Measurements from ENCODE around the gene PTPN12.

The PTPN12 gene

GRCh38 chr7:77563275-77563674 lies 26.2 kb downstream of the PTPN12 start:
- H3K4me3 ChIP-seq (replicated peaks in 1 of 2; ENCODE audit: low read depth in 2 of 2, low read length in 2 of 2) = no peak overlapping the region
- TF ChIP-seq, protein P1, sequence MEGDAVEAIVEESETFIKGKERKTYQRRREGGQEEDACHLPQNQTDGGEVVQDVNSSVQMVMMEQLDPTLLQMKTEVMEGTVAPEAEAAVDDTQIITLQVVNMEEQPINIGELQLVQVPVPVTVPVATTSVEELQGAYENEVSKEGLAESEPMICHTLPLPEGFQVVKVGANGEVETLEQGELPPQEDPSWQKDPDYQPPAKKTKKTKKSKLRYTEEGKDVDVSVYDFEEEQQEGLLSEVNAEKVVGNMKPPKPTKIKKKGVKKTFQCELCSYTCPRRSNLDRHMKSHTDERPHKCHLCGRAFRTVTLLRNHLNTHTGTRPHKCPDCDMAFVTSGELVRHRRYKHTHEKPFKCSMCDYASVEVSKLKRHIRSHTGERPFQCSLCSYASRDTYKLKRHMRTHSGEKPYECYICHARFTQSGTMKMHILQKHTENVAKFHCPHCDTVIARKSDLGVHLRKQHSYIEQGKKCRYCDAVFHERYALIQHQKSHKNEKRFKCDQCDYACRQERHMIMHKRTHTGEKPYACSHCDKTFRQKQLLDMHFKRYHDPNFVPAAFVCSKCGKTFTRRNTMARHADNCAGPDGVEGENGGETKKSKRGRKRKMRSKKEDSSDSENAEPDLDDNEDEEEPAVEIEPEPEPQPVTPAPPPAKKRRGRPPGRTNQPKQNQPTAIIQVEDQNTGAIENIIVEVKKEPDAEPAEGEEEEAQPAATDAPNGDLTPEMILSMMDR (IDR thresholded peaks at IDR 0.05; ENCODE audit: low read depth, low read length) = no peak
- no peak for DNase-seq (ENCODE audit: low read depth in 2 of 2)

GRCh38 chr7:77565917-77566316 lies 28.8 kb downstream of the PTPN12 start:
- no peak overlapping the region for H3K4me3 ChIP-seq (replicated peaks in 1 of 2; ENCODE audit: low read depth in 2 of 2, low read length in 2 of 2)
- DNase-seq (ENCODE audit: low read depth in 2 of 2) = peak; percentile 70 to 87

GRCh38 chr7:77566421-77566820 lies 29.3 kb downstream of the PTPN12 start:
- no peak for DNase-seq (ENCODE audit: low read depth in 2 of 2)
- TF ChIP-seq, protein P1 (IDR thresholded peaks at IDR 0.05; ENCODE audit: low read depth, low read length) = no peak
- no peak overlapping the region for H3K4me3 ChIP-seq (replicated peaks in 1 of 2; ENCODE audit: low read depth in 2 of 2, low read length in 2 of 2)

More at GRCh38 chr7:77565917-77566316, 28.8 kb downstream of the PTPN12 start:
- TF ChIP-seq, protein P1 (IDR thresholded peaks at IDR 0.05; ENCODE audit: low read depth, low read length) = no peak

DNA sequence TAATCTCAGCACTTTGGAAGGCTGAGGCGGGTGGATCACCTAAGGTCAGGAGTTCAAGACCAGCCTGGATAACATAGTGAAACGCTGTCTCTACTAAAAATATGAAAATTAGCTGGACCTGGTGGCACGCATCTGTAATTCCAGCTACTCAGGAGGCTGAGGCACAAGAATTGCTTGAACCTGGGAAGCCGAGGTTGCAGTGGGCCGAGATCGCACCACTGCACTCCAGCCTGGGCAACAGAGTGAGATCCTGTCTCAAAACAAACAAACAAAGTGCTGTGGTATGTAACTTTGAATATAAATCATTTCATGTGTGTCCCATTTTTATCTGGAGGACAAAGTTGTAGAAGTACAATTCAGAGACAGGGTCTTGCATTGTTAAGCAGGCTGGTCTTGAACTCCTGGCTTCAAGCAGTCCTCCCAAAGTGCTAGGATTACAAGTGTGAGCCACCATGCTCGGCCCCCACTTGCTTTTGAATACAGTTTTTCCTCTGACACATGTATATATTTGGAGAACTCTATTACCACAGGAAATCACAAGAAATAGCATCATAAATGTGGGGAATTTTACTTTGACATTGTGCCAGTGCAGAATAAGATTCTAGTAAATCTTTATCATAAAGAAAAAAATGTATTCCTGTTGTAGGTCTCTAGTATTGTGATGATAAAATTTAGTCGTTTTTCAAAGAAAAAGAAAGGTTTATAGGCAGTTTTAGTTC lies 32.6 kb downstream of the PTPN12 start:
- TF ChIP-seq, protein P1 (IDR thresholded peaks at IDR 0.05; ENCODE audit: low read depth, low read length) = no peak
- H3K4me3 ChIP-seq (replicated peaks in 1 of 2; ENCODE audit: low read depth in 2 of 2, low read length in 2 of 2) = no peak overlapping the region
- peak; percentile 36 to 49 for DNase-seq (ENCODE audit: low read depth in 2 of 2)

DNA sequence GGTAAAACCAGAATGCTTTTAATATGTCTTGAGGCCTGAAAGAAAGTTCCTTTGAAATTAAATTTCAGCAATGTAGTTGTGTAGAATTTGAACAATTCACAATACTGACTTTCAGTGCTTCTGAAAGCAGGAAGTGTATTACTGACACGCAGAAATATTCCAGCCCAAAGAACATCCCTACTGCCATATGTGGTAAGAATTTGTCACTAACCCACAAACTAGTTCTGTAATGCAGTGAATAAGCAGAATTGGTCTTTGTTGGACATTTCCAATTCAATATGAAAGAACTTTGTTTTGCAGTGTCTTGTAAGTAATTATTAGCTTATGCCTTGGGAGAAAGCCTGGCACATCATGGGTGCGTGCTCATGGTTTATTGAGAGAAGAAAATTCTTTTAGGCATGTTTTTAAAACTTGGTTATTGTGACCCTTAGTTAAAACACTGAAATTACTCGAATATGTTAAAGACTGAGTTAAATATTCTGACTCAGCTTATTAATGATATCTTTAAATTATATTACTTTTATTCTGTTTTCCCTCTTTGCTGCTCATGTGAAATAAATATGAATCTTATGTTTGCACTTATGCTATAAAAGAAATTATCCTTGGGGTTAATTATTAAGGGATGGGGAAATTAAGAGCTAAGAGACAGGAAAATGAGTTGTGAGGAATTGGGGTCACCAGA lies 33.4 kb downstream of the PTPN12 start:
- DNase-seq (ENCODE audit: low read depth in 2 of 2) = peak; percentile 66 to 89
- H3K4me3 ChIP-seq (replicated peaks in 1 of 2; ENCODE audit: low read depth in 2 of 2, low read length in 2 of 2) = no peak overlapping the region
- TF ChIP-seq, protein P1 (IDR thresholded peaks at IDR 0.05; ENCODE audit: low read depth, low read length) = no peak

DNA sequence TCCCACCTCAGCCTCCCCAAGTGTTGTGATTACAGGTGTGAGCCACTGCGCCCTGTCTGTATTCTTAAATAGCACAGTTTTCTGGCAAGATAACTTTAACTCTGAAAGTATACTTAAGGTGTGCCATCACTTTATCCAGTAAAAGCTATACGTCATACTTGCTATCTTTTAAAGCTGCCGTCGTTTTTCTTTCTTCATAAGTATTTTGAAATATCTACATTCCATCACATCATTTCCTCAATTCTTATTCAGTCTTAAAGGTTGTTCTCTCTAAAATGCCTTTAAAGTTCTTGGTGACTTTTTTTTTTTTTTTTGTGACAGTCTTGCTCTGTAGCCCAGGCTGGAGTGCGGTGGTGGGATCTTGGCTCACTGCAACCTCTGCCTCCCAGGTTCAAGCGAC lies 34.7 kb downstream of the PTPN12 start:
- no peak overlapping the region for H3K4me3 ChIP-seq (replicated peaks in 1 of 2; ENCODE audit: low read depth in 2 of 2, low read length in 2 of 2)

More for the DNA sequence above, 34.7 kb downstream of the PTPN12 start:
- TF ChIP-seq, protein P1 (IDR thresholded peaks at IDR 0.05; ENCODE audit: low read depth, low read length) = no peak
- no peak for DNase-seq (ENCODE audit: low read depth in 2 of 2)

All from cardiac fibroblast (primary cell).